HepG2 (cell line): ENCODE data around the gene FXYD6. TPM values are rescaled to one million over a fixed set of nuclear protein-coding genes. Genes with fewer than 3 reads are reported as not detected.
A peak's percentile ranks its signal among the peaks of the same experiment; 100 is the strongest.

ENCODE experiments used
- GMEB1 ChIP-seq: sonication (generic); formaldehyde crosslinking; IDR thresholded peaks from 2 replicates; pipeline ENCODE4 v1.5.1; 2020; ENCODE audit warnings: missing genetic modification reagents, mild to moderate bottlenecking, borderline replicate concordance
- MED1 ChIP-seq: sonication (generic); formaldehyde crosslinking; IDR thresholded peaks from 2 replicates; pipeline ENCODE4 v1.4.0; 2020; ENCODE audit warnings: missing genetic modification reagents
- MEIS2 ChIP-seq: sonication (generic); formaldehyde crosslinking; IDR thresholded peaks from 2 replicates; pipeline ENCODE4 v1.9.0; 2021; ENCODE audit warnings: mild to moderate bottlenecking, missing genetic modification reagents
- MTA3 ChIP-seq: sonication (generic); formaldehyde crosslinking; IDR thresholded peaks from 2 replicates; pipeline ENCODE4 v1.4.0; 2020; ENCODE audit warnings: missing genetic modification reagents
- PTBP1 ChIP-seq: fragments of 200-400 bp; formaldehyde crosslinking; IDR thresholded peaks from 2 replicates; pipeline ENCODE4 v1.6.1; 2018; ENCODE audit warnings: low read length, low read depth; ENCODE audit not compliant: poor library complexity, severe bottlenecking
- SOX13 ChIP-seq, 3 experiments: fragments of 450-650 bp in 1 of 3; sonication (generic) in 1 of 3; formaldehyde crosslinking in 1 of 3; IDR thresholded peaks in 2 of 3; conservative IDR thresholded peaks in 1 of 3; 2 replicates each; pipeline versions ENCODE4 v1.5.0 to v1.6.1; 2016 to 2020; ENCODE audit warnings: antibody characterized with exemption in 1 of 3, mild to moderate bottlenecking in 1 of 3, missing compliant biosample characterization in 1 of 3, missing genetic modification reagents in 1 of 3, moderate library complexity in 1 of 3
- TAF1 ChIP-seq: sonication (generic); formaldehyde crosslinking; IDR thresholded peaks from 2 replicates; pipeline ENCODE4 v1.4.0; 2020; ENCODE audit warnings: missing genetic modification reagents
- ZBTB49 ChIP-seq: sonication (generic); formaldehyde crosslinking; IDR thresholded peaks from 2 replicates; pipeline ENCODE4 v1.4.0; 2020; ENCODE audit warnings: missing genetic modification reagents, borderline replicate concordance
- ZFP37 ChIP-seq: sonication (generic); formaldehyde crosslinking; IDR thresholded peaks from 2 replicates; pipeline ENCODE4 v1.4.0; 2020; ENCODE audit warnings: missing genetic modification reagents, borderline replicate concordance
- ZFP82 ChIP-seq: sonication (generic); formaldehyde crosslinking; IDR thresholded peaks from 2 replicates; pipeline ENCODE4 v1.5.1; 2020; ENCODE audit warnings: mild to moderate bottlenecking, missing genetic modification reagents, borderline replicate concordance
- ZNF251 ChIP-seq: sonication (generic); formaldehyde crosslinking; IDR thresholded peaks from 2 replicates; pipeline ENCODE4 v1.9.0; 2021; ENCODE audit warnings: mild to moderate bottlenecking, missing genetic modification reagents
- ZNF253 ChIP-seq: sonication (generic); formaldehyde crosslinking; IDR thresholded peaks from 2 replicates; pipeline ENCODE4 v1.8.0; 2022; ENCODE audit warnings: mild to moderate bottlenecking, missing genetic modification reagents, borderline replicate concordance
- ZNF318 ChIP-seq: sonication (generic); formaldehyde crosslinking; IDR thresholded peaks from 2 replicates; pipeline ENCODE4 v1.4.0; 2020; ENCODE audit warnings: mild to moderate bottlenecking, missing genetic modification reagents
- ZNF567 ChIP-seq: sonication (generic); formaldehyde crosslinking; IDR thresholded peaks from 2 replicates; pipeline ENCODE4 v1.8.1; 2023; ENCODE audit warnings: mild to moderate bottlenecking, missing genetic modification reagents, borderline replicate concordance
- ZNF773 ChIP-seq: sonication (generic); formaldehyde crosslinking; IDR thresholded peaks from 2 replicates; pipeline ENCODE4 v1.4.0; 2020; ENCODE audit warnings: missing genetic modification reagents, borderline replicate concordance
- polyA plus RNA-seq, 8 experiments: library from polyadenylated mRNA; depleted of rRNA in 3 of 8; stranded (reverse) in 7 of 8; unstranded in 1 of 8; fragments of >200 nt; fragmentation: Illumina TruSeq in 4 of 8; extraction: Trizol in 4 of 8; gene quantifications; 2 replicates each; pipeline versions ENCODE4 v1.2.1 to v1.2.3, GENCODE V29; 2011 to 2016; ENCODE audit warnings: low read depth in 4 of 8, missing spikeins in 1 of 8, mixed read lengths in 1 of 8; ENCODE audit not compliant: insufficient read depth in 1 of 8
- total RNA-seq, 5 experiments: library from RNA; depleted of rRNA; stranded (reverse); fragments of >200 nt; fragmentation: Illumina TruSeq; extraction: Trizol; gene quantifications; 2 replicates each; pipeline ENCODE4 v1.2.3, GENCODE V29; 2016; ENCODE audit warnings: low read depth in 1 of 5

FXYD6 gene
- total and polyA plus RNA-seq, 2 of the 13 experiments (the other 11 are each of a cell fraction or from before 2014, with no cell fraction given) = not detected

- no peak for TF ChIP-seq ZNF318 (CRISPR knock-in tag)
- no peak for TF ChIP-seq SOX13 (IDR thresholded peaks at IDR 0.05)
- no peak for TF ChIP-seq SOX13 (CRISPR knock-in tag; conservative IDR thresholded peaks at IDR 0.05 in 1 of 2, IDR thresholded peaks at IDR 0.05 in 1 of 2)
- no peak for TF ChIP-seq ZNF251 (CRISPR knock-in tag)
- TF ChIP-seq ZNF253 (CRISPR knock-in tag) = no peak
- no peak for TF ChIP-seq ZNF567 (CRISPR knock-in tag)
- peak; percentile 32; the same call in 1 of the 2 replicates for TF ChIP-seq MED1 (CRISPR knock-in tag)
- 0 out of 2 replicates have a peak, but pooled peaks have one; percentile 56 for TF ChIP-seq ZFP82
- no peak for TF ChIP-seq MTA3 (CRISPR knock-in tag)
- peak; percentile 77 for TF ChIP-seq TAF1 (CRISPR knock-in tag)
- TF ChIP-seq ZBTB49 (CRISPR knock-in tag) = no peak
- TF ChIP-seq ZNF773 (CRISPR knock-in tag) = no peak
- TF ChIP-seq GMEB1 = no peak
- no peak for TF ChIP-seq MEIS2
- TF ChIP-seq ZFP37 (CRISPR knock-in tag) = no peak
- TF ChIP-seq PTBP1 = no peak
Measured at GRCh38 chr11:117824571-117825537, 51.6 kb downstream of the FXYD6 start, which contains the start of gene FXYD2 (continued).
